B cell (primary cell): ENCODE data around the gene JSRP1.

Experiments used
- EZH2 ChIP-seq: IDR thresholded peaks from 2 replicates; pipeline ENCODE4 v1.6.1; 2012; ENCODE audit warnings: borderline replicate concordance, low read depth, mild to moderate bottlenecking, moderate library complexity, low read length; ENCODE audit not compliant: insufficient read depth, poor library complexity, severe bottlenecking
- TF ChIP-seq, protein P1 (sequence below): fragments of 200-600 bp; IDR thresholded peaks from one replicate; pipeline ENCODE4 v1.8.0; 2022; ENCODE audit warnings: antibody characterized with exemption, mild to moderate bottlenecking

DNA sequence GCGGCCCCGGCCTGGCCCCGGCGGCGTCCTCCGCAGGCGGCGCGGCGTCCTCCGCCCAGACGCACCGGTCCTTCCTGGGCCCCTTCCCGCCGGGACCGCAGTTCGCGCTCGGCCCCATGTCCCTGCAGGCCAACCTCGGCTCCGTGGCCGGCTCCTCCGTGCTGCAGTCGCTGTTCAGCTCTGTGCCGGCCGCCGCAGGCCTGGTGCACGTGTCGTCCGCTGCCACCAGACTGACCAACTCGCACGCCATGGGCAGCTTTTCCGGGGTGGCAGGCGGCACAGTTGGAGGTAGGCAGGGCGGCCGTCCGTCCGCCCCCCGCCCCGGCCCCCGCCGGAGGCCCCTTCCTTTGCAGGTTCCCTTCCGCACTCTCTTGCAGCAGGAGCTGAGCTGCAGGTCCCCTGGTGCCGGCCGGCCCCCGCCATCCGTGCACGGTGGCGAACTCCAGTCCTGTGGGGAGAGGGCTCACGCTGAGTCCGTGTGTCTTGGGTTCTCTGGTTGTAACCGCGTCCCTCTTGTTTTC, 29.3 kb downstream of the JSRP1 start:
- TF ChIP-seq, protein P1, sequence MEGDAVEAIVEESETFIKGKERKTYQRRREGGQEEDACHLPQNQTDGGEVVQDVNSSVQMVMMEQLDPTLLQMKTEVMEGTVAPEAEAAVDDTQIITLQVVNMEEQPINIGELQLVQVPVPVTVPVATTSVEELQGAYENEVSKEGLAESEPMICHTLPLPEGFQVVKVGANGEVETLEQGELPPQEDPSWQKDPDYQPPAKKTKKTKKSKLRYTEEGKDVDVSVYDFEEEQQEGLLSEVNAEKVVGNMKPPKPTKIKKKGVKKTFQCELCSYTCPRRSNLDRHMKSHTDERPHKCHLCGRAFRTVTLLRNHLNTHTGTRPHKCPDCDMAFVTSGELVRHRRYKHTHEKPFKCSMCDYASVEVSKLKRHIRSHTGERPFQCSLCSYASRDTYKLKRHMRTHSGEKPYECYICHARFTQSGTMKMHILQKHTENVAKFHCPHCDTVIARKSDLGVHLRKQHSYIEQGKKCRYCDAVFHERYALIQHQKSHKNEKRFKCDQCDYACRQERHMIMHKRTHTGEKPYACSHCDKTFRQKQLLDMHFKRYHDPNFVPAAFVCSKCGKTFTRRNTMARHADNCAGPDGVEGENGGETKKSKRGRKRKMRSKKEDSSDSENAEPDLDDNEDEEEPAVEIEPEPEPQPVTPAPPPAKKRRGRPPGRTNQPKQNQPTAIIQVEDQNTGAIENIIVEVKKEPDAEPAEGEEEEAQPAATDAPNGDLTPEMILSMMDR, result no peak
- no peak for TF ChIP-seq EZH2
